Measurements from ENCODE around the gene UCP3. TPM values are rescaled to one million over a fixed set of nuclear protein-coding genes. Genes with fewer than 3 reads are reported as not detected.

The UCP3 gene
- polyA plus RNA-seq, 1 donor (not counting 4 experiments of a cell fraction or from before 2014, with no cell fraction given) = 0.52 TPM

DNA sequence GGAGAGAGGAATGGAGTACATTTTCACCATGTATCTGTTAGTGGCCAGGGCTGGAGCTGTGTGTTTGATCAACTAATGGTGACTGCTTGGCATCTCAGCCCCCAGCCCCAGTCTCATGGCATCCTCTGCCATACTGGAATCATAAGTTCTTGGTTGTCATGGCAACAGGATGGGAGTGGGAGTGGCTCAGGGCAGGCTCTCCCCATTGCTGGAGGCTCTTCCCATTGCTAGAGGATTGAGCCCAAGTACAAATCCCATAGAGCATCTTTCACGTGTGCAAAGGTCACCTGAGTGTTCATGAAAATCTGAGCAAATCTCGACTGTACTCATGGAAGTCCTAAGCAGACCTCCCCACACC is 43.1 kb downstream of the UCP3 start:
- Histone ChIP-seq H3K36me3 (ENCODE audit: control insufficient read depth in 2 of 2, extremely low read depth in 1 of 2, insufficient read depth in 2 of 2, low read length in 2 of 2) (no peaks in the 10 kb centered on the region), H3K4me2 (ENCODE audit: control insufficient read depth, extremely low read depth, insufficient read depth, low read depth, low read length) (no peak overlapping the region), H3K4me3 (ENCODE audit: control insufficient read depth in 2 of 3, extremely low read depth in 1 of 3, insufficient read depth in 2 of 3, low read depth in 1 of 3, low read length in 3 of 3) (no peak overlapping the region), H3K27me3 (ENCODE audit: control insufficient read depth, extremely low read depth, insufficient read depth, low read length) (no peaks in the 10 kb centered on the region), H3K9me1 (ENCODE audit: control insufficient read depth, extremely low read depth, insufficient read depth, low read length) (no peaks in the 10 kb centered on the region), H3K79me2 (ENCODE audit: control insufficient read depth, insufficient read depth, low read length) (no peaks in the 10 kb centered on the region), H3K4me1 (ENCODE audit: control insufficient read depth, extremely low read depth, insufficient read depth, low read length) (no peaks in the 10 kb centered on the region), H4K20me1 (ENCODE audit: control insufficient read depth, extremely low read depth, insufficient read depth, low read length) (no peaks in the 10 kb centered on the region), H3K27ac (ENCODE audit: control insufficient read depth, insufficient read depth, low read length) (no peak overlapping the region), H3K9me3 (ENCODE audit: control insufficient read depth, low read depth, low read length) (no peaks in the 10 kb centered on the region), H3K9ac (ENCODE audit: control insufficient read depth, extremely low read depth, insufficient read depth, low read length) (no peak overlapping the region), H2AFZ (ENCODE audit: control insufficient read depth, low read length) (no peak overlapping the region)
- TF ChIP-seq EZH2 (IDR thresholded peaks at IDR 0.05; ENCODE audit: low read length) = no peak
- TF ChIP-seq, protein P1, sequence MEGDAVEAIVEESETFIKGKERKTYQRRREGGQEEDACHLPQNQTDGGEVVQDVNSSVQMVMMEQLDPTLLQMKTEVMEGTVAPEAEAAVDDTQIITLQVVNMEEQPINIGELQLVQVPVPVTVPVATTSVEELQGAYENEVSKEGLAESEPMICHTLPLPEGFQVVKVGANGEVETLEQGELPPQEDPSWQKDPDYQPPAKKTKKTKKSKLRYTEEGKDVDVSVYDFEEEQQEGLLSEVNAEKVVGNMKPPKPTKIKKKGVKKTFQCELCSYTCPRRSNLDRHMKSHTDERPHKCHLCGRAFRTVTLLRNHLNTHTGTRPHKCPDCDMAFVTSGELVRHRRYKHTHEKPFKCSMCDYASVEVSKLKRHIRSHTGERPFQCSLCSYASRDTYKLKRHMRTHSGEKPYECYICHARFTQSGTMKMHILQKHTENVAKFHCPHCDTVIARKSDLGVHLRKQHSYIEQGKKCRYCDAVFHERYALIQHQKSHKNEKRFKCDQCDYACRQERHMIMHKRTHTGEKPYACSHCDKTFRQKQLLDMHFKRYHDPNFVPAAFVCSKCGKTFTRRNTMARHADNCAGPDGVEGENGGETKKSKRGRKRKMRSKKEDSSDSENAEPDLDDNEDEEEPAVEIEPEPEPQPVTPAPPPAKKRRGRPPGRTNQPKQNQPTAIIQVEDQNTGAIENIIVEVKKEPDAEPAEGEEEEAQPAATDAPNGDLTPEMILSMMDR (optimal IDR thresholded peaks at IDR 0.05 in 1 of 3, IDR thresholded peaks at IDR 0.05 in 1 of 3, conservative IDR thresholded peaks at IDR 0.05 in 1 of 3; ENCODE audit: extremely low read depth in 1 of 3, insufficient read depth in 2 of 3, low read length in 3 of 3) = no peak
- DNase-seq (ENCODE audit: low read depth, low spot score) = no peak
- FAIRE-seq = no peak
- dilution Hi-C loops (cut with MboI; ENCODE audit: extremely low pct_ligation_motif_present, low sequenced_read_pairs) = no loop called here

DNA sequence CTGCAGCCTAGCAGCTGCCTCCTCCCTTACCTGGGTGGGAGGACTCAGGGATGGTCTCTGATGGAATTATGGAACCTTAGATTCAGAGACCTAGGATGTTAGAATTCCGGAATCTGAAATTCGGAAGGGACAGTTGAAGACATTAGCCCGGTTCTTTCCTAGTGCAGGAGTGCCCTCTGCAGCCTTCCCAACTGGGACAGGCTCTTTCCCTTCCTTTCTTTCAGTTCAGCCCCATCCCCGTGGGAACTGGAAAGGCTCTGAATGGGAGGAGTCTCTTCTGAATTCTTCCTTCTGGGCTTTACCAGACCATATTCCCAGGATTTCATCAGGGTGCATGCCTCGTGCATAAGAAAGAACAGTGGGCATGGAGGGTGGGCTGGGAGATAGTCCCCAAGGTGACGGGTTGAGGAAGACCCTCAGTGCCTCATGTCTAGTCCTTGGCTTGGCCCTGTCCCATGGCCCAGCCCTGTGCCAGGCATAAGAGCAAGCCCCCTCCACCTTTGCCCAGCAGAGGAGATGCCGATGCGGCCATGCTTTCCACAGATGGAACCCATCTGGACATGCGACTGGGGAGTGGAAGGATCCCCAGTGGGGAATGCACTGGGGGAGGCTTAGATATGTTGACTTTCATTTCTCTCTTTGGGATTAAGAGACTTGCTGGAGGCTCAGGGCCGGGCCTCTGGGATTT is 43.7 kb downstream of the UCP3 start:
- H3K4me1 ChIP-seq (ENCODE audit: control insufficient read depth, extremely low read depth, insufficient read depth, low read length) = no peaks in the 10 kb centered on the region
- H3K27me3 ChIP-seq (ENCODE audit: control insufficient read depth, extremely low read depth, insufficient read depth, low read length) = no peaks in the 10 kb centered on the region
- FAIRE-seq (no peak), DNase-seq (ENCODE audit: low read depth, low spot score) (no peak)
- no peaks in the 10 kb centered on the region for H3K79me2 ChIP-seq (ENCODE audit: control insufficient read depth, insufficient read depth, low read length)
- no peak overlapping the region for H2AFZ ChIP-seq (ENCODE audit: control insufficient read depth, low read length)
- dilution Hi-C loops (cut with MboI; ENCODE audit: extremely low pct_ligation_motif_present, low sequenced_read_pairs) = no loop called here
- no peak overlapping the region for H3K9ac ChIP-seq (ENCODE audit: control insufficient read depth, extremely low read depth, insufficient read depth, low read length)
- H4K20me1 ChIP-seq (ENCODE audit: control insufficient read depth, extremely low read depth, insufficient read depth, low read length) = no peaks in the 10 kb centered on the region
- no peaks in the 10 kb centered on the region for H3K9me3 ChIP-seq (ENCODE audit: control insufficient read depth, low read depth, low read length)
- H3K4me3 ChIP-seq (ENCODE audit: control insufficient read depth in 2 of 3, extremely low read depth in 1 of 3, insufficient read depth in 2 of 3, low read depth in 1 of 3, low read length in 3 of 3) = no peak overlapping the region
- H3K4me2 ChIP-seq (ENCODE audit: control insufficient read depth, extremely low read depth, insufficient read depth, low read depth, low read length) = no peak overlapping the region
- H3K27ac ChIP-seq (ENCODE audit: control insufficient read depth, insufficient read depth, low read length) = no peak overlapping the region
- TF ChIP-seq EZH2 (IDR thresholded peaks at IDR 0.05; ENCODE audit: low read length) = no peak
- TF ChIP-seq, protein P1 (optimal IDR thresholded peaks at IDR 0.05 in 1 of 3, IDR thresholded peaks at IDR 0.05 in 1 of 3, conservative IDR thresholded peaks at IDR 0.05 in 1 of 3; ENCODE audit: extremely low read depth in 1 of 3, insufficient read depth in 2 of 3, low read length in 3 of 3) = no peak
- H3K9me1 ChIP-seq (ENCODE audit: control insufficient read depth, extremely low read depth, insufficient read depth, low read length) = no peaks in the 10 kb centered on the region
- no peaks in the 10 kb centered on the region for H3K36me3 ChIP-seq (ENCODE audit: control insufficient read depth in 2 of 2, extremely low read depth in 1 of 2, insufficient read depth in 2 of 2, low read length in 2 of 2)

Data from keratinocyte (primary cell).